Germinal center (tissue), 1 donor: ENCODE data around the gene S100B.
"Not testable (repeated sequence)": the region's sequence is repeated elsewhere in the genome, so short reads cannot be mapped to it uniquely, and the experiment has no call there.

ENCODE experiments used
- DNase-seq: peaks from one replicate; pipeline ENCODE4 v3.0.0; 2012; ENCODE audit warnings: mixed read lengths, low spot score

Gene S100B

DNA sequence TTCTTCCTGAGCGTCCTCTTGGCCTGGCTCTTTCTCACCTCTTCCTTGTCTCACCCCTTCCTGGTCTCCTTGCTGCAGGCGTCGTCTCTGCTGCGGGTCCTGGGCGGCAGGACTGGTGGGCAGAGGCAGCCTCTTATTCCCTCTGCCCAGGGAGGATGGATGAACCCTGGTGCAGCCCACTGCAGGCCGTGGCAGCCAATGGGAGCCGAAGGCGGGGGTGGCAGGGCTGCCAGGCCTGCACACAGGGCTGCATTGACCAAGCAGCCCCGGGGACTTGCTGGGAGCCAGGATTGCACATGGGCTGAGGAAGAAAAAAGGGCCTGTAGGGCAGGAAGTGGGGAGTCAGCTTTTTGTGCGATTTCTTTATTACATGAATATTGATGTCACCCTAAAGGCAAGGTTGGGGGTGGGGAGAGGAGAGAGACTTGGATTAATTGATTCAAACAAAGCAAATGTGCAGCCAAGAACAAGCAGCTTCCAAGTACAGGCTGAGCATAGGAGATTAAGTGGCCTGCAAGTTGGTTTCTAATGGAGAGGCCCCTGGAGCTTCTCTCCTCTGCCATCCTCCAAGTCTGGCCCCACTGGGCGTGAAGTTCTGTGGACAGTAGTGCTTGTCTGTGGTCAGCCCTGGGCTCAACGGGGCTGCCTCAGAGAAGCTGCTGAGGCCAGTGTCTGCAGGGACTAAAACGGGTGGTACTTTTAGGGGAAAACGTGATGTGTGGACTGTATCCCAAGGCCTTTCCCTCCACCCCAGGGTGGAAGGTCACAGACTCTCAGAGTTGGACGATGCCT is at the start of gene S100B:
TSS of gene S100B (minus strand) at position 108 of the 792 bp plus-strand sequence. CDS start 2,667 bp downstream, outside the sequence.
- no peak for DNase-seq

DNA sequence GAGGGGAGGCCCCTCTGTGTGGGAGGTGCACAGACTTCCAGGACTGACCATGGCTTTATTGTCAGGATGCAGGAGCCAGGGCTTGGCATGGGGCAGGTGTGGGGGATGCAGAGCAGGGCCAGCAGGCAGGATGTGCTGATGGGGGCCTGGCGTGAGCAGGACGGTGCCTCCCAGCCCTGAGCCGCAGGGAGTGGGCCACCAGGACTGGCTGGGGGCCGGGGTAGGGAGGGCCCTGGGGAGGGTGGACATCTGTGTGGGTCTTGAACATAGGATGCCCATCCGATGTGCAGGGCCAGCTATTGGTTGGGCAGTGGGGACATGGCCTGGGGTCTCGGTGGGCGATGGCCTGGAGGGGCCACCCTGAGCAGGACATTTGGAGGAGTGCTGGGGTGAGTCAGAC is 46.2 kb upstream of the S100B start:
- DNase-seq, result no peak

DNA sequence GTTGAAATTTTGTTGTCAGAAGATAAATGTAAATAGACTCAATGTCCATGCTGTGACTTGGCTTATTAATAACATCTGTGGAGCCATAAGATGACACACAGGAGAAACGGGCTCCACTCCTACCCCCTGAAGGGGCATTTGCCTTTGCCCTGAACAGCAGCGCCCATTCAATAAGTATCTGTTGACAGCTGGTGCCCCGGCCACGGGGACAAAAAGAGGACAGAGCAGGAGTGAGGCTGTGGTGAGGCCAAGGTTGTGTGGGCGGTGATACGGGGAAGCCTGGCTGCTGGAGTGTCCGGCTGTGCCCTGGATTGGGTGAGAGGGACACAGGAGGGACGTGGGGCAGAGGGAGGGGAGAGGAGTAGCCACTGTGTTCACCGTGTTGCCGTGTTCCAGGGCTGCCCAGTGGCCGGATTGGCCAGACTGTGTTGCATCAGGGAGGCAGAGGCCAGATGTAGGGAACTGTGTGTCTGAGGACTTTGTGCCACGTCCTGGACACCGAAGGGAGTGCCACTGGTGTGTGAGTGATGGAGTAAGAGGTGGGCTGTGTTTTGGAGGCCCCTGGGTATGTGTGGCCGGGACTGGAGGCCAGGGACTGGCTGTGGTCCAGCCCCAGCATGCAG is 45.7 kb upstream of the S100B start:
- DNase-seq, result no peak

DNA sequence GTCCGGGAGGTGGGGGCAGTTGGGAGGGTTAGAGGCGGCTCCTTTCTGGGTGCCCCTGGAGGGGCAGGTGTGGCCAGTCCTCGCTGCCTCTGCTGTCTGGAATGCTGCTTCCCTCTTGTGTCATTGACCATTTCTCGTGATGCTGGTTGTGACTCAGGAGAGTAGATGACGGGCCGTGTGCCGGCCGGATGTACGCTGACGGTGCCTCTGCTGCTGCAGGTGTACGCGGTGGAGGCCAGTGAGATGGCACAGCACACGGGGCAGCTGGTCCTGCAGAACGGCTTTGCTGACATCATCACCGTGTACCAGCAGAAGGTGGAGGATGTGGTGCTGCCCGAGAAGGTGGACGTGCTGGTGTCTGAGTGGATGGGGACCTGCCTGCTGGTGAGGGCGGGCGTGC is 44.5 kb upstream of the S100B start:
- no peak for DNase-seq

DNA sequence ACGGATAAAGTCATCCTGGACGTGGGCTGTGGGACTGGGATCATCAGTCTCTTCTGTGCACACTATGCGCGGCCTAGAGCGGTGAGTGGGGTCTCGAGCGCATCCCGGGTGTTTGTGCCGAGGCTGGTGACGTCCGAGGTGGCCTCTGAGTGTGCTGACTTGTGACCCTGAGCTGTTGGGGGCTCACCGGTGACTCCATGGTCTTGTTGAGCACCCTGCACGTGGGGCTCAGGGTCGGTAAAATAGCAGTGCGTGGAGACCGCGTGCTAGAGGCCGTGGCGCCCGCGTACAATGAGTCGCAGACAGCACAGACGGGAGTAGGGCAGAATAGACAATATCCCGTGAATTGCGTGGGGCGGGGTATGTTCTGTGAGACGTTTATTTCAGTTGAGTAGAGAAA is 43.7 kb upstream of the S100B start:
- no peak for DNase-seq

DNA sequence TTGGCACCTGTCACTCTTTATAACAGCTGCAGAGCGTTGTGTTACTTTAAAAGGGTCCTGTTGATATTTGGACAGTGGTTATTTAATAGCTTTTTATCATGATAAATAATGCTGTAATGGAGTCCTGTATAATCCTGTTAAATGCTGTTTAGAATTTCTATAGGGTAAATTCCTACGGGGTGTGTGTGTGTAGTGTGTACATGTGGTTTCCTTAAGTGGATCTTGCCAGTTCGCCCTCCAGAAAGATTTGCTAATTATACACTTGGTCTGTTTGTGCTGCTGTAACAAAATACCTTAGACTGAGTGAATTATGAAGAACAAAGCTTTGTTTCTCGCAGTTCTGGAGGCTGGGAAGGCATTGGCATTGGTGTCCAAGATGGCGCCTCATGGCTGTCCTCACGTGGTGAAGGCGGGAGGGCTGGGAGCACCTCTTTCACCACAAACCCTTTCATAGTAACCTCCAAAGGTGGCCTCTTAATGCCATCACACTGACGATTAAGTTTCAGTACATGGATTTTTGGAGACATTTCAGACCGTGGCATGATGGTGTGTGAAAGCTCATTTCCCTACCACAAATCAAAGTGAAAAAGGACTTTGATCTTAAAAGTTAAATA is 41.8 kb upstream of the S100B start:
- DNase-seq, result no peak

DNA sequence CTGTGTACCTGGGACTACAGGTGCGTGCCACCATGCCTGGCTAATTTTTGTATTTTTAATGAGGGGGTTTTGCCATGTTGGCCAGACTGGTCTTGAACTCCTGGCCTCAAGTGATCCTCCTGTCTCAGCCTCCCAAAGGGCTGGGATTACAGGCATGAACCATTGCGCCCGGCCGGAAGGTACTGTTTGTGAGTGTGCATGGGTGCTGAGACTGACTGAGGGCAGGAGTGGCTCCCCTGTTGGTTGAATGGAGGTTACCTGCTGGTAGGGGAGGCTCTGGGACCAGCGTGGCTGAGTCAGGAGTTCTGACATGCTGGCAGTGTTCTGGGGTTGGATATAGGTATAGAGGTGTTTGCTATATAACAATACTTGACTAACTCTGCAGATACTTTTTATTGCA is 41.0 kb upstream of the S100B start:
- DNase-seq, result no peak

DNA sequence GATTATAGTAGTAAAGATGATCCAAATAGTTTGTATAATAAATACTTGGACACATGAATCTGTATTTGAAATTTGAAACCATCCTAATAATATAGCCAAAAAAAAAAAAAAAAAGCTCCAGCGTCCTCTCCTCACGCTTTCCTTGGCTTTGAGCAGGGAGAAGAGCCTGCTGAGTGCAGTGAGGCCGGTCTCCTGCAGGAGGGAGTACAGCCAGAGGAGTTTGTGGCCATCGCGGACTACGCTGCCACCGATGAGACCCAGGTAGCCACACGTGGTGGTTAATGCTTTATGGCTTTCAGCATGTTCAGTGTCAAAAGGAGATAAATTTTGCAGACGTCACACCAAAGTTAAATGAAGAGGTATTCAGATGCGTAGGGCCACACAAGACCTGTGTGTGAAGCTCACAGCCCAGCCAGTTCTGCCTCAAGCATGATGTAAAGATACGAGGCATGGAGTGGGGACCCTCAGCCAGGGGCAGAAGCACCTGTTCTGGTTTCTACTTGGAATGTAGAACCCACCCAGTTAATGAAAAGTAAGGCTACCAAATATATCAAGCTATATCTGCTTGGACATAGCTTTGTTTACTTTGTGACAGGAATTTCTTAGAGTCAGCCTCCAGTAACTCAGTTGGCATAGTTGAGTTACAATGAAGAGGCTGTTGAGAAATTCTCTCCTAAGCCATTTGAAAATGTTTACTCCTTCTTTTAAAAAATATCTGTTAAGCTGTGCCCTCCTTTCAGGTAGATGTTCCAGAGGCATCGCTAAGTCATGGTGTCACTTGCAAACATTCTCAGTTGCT is 38.7 kb upstream of the S100B start:
- DNase-seq, result no peak

DNA sequence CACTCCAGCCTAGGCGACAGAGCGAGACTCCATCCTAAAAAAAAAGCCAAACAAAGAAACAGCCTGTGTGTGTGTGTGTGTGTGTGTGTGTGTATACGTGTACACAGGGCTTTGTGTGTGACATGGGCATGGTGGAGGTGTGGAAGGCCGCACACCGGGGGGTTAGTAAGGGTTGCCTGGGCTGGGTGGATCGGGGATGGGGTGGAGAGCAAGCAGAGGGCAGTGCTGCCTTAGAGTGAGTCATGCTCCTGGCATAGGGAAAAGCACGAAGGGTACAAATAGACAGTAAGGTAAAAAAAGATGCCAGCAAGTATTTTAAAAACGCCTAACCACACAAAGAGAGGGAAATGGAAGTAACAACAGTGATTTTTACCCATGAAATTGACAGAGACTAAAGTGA is 36.8 kb upstream of the S100B start:
- no peak for DNase-seq

DNA sequence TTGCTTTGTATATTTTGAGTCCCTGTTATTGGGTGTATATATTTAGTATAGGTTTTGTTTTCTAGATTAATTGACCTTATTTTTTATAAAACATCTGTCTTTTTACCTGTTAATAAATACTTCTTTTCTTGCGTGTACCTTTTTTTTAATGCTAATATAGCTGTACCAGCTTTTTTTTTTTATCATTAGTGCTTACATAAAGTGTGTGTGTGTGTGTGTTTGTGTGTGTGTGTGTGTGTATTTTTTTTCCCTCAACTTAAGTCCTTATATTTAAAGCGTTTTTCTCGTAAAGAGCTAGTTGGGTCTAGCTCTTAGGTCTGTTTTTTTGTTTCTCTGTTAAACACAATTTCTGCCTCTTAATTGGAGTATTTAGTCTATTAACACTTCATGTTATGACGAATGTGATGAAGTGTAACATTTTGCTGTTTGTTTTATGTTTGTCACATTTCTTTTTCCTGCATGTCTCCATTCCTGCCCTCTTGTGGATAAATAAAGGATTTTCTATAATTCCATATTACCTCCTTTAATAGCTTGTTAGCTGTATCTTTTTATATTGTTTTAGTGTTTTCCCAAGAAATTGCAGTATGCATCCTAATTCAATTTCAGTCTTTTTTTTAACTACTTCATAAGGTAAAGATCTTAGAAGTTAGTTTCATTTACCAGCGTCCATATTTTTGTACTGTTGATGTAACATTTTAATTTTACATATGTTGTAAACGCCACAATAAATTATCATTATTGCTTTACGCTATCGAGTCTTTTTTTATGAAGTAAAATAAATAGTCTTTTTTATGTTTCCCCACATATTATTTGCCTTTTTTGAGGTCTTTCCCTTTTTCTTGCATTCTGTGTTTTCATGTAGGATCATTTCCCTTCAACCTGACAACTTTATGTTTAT is 34.9 kb upstream of the S100B start:
- DNase-seq, result no peak

DNA sequence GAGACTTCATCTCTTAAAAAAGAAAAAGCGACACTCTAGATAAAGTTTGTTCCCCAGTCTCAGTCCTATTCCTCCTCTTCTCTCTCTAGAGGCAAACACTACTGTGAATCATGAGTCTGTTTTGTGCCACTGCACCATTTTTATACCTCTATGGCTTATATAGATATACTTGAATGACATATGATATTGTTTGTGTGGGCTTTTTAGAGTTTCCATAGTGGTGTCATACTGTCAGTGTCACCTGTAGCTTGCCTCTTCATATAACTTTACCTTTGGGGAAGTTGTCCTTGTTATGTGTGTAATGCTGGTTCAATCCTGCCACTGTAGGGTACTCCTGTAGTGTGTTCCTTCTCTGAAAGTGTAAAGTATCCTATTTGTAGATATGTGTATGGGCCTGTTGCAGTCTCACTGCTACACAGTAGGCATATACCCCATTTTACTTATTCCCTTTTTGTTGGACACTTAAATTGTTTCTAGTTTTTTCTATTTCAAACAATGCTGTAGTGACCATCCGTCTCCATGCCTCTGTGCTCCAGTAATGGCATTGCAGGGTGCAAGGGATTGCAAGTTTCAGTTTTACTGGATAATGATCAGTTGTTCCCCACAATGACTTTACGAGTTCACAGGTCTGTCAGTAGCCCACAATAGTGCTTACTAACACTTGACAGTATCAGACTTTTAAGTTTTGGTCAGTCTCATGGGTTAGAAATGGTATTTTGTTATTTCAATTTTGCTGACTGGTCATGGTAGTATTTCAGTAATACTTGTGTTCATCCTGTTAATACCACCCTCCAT is 33.3 kb upstream of the S100B start:
- no peak for DNase-seq

DNA sequence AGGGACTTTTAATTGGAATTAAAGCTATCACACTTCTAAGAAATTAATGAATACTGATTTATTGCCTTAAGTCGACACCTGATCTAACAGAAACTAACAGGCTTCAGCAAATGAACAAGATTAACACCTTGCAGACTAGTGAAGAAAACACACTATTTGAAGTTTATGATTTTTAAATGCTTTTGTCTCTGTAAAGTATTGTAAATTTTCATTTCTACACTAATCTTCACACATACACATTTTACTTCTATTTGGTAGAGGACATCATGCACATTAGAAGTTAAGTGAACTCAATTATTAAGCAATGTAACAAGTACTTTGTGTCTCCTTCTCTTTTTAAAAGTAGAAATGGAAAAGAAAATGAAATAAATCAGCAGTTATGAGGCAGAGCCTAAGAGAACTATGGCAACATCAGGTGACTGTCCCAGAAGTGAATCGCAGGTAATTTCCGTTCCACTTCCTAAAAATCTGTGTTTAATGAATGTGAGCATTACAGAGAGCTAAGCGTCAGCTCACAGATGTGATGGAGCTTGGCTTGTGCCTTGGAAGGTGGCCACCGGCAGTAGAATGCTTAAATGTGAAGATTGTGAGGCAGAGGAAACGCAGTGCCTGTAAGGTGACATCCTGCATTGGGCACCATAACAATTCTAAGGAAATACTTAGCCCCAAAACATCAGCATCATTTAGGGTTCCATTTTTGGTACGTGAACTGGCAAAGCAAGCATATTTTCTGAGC is 31.8 kb upstream of the S100B start:
- no peak for DNase-seq

DNA sequence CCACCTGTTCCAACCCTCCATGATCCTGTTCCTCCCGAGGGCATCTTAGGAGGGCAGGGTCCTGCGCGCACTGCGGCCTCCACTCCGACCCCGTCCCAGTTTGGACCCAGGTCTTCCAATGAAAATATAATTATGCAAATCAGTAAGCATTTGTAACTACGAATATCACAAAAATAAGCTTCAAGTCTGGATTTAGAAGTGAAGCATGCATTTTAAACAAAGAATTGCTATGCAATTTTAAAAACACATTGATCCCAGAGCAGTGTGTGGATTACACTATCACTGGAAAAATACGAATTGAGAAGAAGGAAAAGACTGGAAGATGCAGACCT is 31.3 kb upstream of the S100B start:
- no peak for DNase-seq

DNA sequence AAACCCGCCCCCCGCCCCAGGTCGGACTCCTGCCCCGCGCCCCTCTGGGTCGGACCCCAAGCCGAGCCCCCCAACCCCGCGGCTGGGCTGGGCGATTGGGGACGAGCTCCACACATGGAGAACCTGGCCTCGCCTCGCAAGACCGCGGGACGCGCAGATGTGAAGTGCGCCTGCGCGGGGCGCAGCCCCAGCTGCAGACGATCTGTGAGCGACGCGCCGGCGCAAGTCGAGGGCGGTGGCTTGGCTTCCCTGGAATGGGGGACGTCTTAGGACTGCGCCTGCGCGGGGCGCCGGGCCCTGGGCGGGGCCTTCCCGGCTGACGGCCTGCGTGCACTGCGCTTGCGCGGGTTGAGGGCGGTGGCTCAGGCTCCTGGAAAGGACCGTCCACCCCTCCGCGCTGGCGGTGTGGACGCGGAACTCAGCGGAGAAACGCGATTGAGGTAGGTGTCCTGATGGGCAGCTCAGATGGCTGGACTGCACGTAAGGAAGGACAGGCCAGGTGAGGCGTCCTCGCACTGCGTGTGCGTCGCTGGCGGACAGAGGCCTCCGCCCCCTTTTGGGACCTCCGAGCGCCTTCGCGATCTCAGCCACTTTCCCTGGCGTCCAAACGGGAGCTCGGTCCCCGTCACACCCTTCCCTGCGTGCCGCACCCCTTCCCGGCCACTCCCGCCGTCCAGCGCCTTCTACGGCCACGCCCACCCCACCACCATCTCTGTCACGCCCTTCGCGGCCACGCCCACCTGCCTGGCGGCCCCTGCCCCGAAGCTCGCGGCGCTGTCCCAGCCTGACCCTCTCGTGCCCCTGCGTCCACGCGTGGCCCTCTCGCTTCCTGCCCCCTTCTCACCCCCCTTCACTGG is 30.7 kb upstream of the S100B start, which contains the start of gene PRMT2:
TSS of gene PRMT2 (plus strand) at position 351 of the 857 bp plus-strand sequence. CDS start 1,278 bp downstream, outside the sequence.
- peak; percentile 100 for DNase-seq

DNA sequence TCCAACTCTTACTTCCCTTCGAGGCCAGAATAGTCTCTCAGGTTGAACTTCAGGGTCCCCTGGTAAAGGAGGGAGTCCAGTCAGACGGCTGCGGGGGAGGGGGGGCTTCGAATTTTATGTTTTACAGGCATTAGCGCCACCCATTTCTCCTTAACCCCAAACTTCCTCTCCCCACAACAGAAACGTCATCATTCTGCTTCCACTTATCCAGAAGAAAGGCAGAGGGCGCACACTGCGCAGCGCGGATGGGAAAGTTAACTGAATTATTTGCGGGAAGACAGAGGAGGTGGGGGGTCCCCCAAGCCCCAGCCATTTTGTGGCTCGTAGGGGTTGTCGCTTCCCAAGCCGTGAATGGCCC is 30.1 kb upstream of the S100B start:
- DNase-seq, result no peak

DNA sequence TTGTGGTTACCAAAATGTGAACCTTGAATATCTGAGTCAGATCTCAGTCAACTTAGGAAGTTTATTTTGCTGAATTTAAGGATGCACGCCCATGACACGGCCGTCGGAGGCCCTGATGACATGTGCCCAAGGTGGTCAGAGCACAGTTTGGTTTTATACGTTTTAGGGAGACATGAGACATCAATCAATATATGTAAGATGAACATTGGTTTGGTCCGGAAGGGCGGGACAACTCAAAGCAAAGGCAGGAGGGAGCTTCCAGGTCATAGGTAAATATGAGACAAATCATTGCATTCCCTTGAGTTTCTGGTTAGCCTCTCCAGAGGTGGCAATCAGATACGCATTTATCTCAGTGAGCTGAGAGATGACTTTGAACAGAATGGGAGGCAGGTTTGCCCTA is 29.5 kb upstream of the S100B start:
- no peak for DNase-seq

DNA sequence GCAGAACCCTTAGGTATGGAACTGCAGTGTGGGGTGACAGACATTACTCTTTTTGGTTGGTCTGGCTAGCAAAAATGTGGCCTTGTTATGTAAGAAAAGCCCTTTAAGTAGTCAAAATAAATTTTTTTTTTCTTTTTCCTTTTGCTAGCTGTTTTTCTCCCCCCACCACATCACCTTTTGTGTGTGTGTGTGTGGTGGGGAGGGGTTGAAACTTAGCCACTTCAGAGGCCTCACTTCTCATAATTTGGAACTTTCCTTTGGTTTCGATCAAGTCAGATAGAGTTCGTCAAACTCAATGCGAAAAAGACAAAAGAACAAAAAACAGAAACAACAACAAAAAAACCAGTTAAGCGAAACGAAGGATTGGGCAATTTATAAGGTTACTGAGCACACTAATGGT is 28.7 kb upstream of the S100B start:
- no peak for DNase-seq

DNA sequence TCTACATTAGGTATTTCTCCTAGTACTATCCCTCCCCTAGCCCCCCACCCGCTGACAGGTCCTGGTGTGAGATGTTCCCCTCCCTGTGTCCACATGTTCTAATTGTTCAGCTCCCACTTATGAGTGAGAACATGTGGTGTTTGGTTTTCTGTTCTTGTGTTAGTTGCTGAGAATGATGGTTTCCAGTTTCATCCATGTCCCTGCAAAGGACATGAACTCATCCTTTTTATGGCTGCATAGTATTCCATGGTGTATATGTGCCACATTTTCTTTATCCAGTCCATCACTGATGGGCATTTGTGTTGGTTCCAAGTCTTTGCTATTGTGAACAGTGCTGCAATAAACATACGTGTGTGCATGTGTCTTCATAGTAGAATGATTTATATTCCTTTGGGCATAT is 26.0 kb upstream of the S100B start:
- not testable (repeated sequence) for DNase-seq

DNA sequence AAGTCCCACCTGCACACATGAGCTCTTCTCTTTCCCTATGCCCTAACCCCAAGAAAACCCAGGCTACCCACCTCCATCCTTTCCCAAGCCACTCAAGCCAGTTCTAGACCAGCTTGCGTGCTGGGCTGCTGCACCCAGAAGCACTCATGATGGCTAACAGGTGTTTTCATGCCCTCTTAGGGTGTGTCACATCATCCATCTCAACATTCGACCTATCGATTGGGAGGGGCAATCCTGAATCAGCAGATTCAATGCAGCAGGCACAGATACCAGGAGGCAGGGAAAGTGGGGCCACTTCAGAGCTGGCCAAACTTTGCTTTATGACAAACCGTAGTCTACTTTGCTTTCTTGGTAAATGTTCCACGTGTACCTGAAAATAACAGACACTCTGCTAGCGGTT is 24.0 kb upstream of the S100B start:
- DNase-seq, result no peak
